Hippocampal formation (tissue), 2 donors: ENCODE measurements around the gene ZMYND19.
A peak's percentile ranks its signal among the peaks of the same experiment; 100 is the strongest.
"Not testable (repeated sequence)": the region's sequence is repeated elsewhere in the genome, so short reads cannot be mapped to it uniquely, and the experiment has no call there.

Experiments used
- DNase-seq, 2 donors: peaks; one replicate each; lab custom pipeline; 2025; lab: John Stamatoyannopoulos, UW

ZMYND19 gene

GRCh38 chr9:137590469-137591383 lies at the start of gene ZMYND19:
Gene ZMYND19, minus strand, starts transcription at chr9:137590512. Its CDS starts 249 bp downstream, at chr9:137590263.
- DNase-seq, result peak; percentile 49 to 80

- no peak for DNase-seq
Observed at GRCh38 chr9:137639303-137640051, 49.2 kb upstream of the ZMYND19 start.

GRCh38 chr9:137638680-137639079 lies 48.4 kb upstream of the ZMYND19 start:
- no peak for DNase-seq

GRCh38 chr9:137634016-137634415 lies 43.7 kb upstream of the ZMYND19 start:
- no peak for DNase-seq

- DNase-seq, result peak in 1 of 2 donors; percentile 5
Observed at GRCh38 chr9:137632230-137633161, 42.2 kb upstream of the ZMYND19 start.

GRCh38 chr9:137631345-137632229 lies 41.3 kb upstream of the ZMYND19 start:
- DNase-seq, result no peak

- no peak for DNase-seq
Observed at GRCh38 chr9:137630679-137631078, 40.4 kb upstream of the ZMYND19 start.

- DNase-seq, result no peak
Observed at GRCh38 chr9:137630126-137630525, 39.8 kb upstream of the ZMYND19 start.

- not testable (repeated sequence) for DNase-seq
Observed at GRCh38 chr9:137627406-137627805, 37.1 kb upstream of the ZMYND19 start.

GRCh38 chr9:137626464-137626863 lies 36.2 kb upstream of the ZMYND19 start:
- DNase-seq, result no peak

- not testable (repeated sequence) for DNase-seq
Observed at GRCh38 chr9:137622211-137622610, 31.9 kb upstream of the ZMYND19 start.

GRCh38 chr9:137621131-137621757 lies 30.9 kb upstream of the ZMYND19 start:
- no peak for DNase-seq

GRCh38 chr9:137620581-137620980 lies 30.3 kb upstream of the ZMYND19 start:
- no peak for DNase-seq

GRCh38 chr9:137620048-137620405 lies 29.7 kb upstream of the ZMYND19 start:
- DNase-seq, result no peak

GRCh38 chr9:137619240-137620047 lies 29.1 kb upstream of the ZMYND19 start:
- DNase-seq, result no peak

GRCh38 chr9:137618105-137619067 lies 28.1 kb upstream of the ZMYND19 start, which contains the start of gene EHMT1:
Gene EHMT1, plus strand, starts transcription at chr9:137619005. Its CDS starts 24 bp downstream, at chr9:137619029.
- DNase-seq, result peak; percentile 72 to 81

- no peak for DNase-seq
Observed at GRCh38 chr9:137615387-137615871, 25.1 kb upstream of the ZMYND19 start.
